ENCODE results near the gene SCNN1B.

Gene SCNN1B

GRCh38 chr16:23318639-23319038, 16.5 kb downstream of the SCNN1B start:
- no peaks in the 10 kb centered on the region for H3K9me2 ChIP-seq (replicated peaks; ENCODE audit: insufficient read depth, low read length)
- no peaks in the 10 kb centered on the region for H3K27me3 ChIP-seq (ENCODE audit: low read length)
- H3K36me3 ChIP-seq (ENCODE audit: low read length), result no peaks in the 10 kb centered on the region
- no peaks in the 10 kb centered on the region for H3F3A ChIP-seq (ENCODE audit: insufficient read depth)
- H4K20me1 ChIP-seq (ENCODE audit: low read depth, low read length), result no peaks in the 10 kb centered on the region
- no peaks in the 10 kb centered on the region for H3K9me3 ChIP-seq (ENCODE audit: insufficient read depth, low read length)
- no peak overlapping the region for H2AFZ ChIP-seq (ENCODE audit: low read depth, low read length, severe bottlenecking)
- no peak overlapping the region for H3K4me3 ChIP-seq (ENCODE audit: insufficient read depth, low read length, poor library complexity, severe bottlenecking)
- H3K79me2 ChIP-seq (ENCODE audit: insufficient read depth, low read length), result no peaks in the 10 kb centered on the region
- TF ChIP-seq CTCF (IDR thresholded peaks at IDR 0.05; ENCODE audit: insufficient read depth, low read length, poor library complexity, severe bottlenecking), result no peak
- H3K27ac ChIP-seq (ENCODE audit: low read depth, low read length), result no peak overlapping the region
- H3K9ac ChIP-seq (ENCODE audit: low read length), result no peak overlapping the region
- no peak overlapping the region for H3K4me2 ChIP-seq (ENCODE audit: low read depth, low read length, poor library complexity, severe bottlenecking)

GRCh38 chr16:23319861-23320615, 17.9 kb downstream of the SCNN1B start:
- H3K9ac ChIP-seq (ENCODE audit: low read length), result no peak overlapping the region
- H3K27ac ChIP-seq (ENCODE audit: low read depth, low read length), result no peak overlapping the region
- no peaks in the 10 kb centered on the region for H3K79me2 ChIP-seq (ENCODE audit: insufficient read depth, low read length)
- H2AFZ ChIP-seq (ENCODE audit: low read depth, low read length, severe bottlenecking), result no peak overlapping the region
- no peaks in the 10 kb centered on the region for H3F3A ChIP-seq (ENCODE audit: insufficient read depth)
- no peaks in the 10 kb centered on the region for H3K36me3 ChIP-seq (ENCODE audit: low read length)
- H3K9me2 ChIP-seq (replicated peaks; ENCODE audit: insufficient read depth, low read length), result no peaks in the 10 kb centered on the region
- no peaks in the 10 kb centered on the region for H4K20me1 ChIP-seq (ENCODE audit: low read depth, low read length)
- TF ChIP-seq EZH2phosphoT487 (conservative IDR thresholded peaks at IDR 0.05; ENCODE audit: low read length), result no peak
- no peak for TF ChIP-seq CTCF (IDR thresholded peaks at IDR 0.05; ENCODE audit: insufficient read depth, low read length, poor library complexity, severe bottlenecking)
- H3K27me3 ChIP-seq (ENCODE audit: low read length), result no peaks in the 10 kb centered on the region
- H3K4me3 ChIP-seq (ENCODE audit: insufficient read depth, low read length, poor library complexity, severe bottlenecking), result no peak overlapping the region
- no peaks in the 10 kb centered on the region for H3K9me3 ChIP-seq (ENCODE audit: insufficient read depth, low read length)
- H3K4me2 ChIP-seq (ENCODE audit: low read depth, low read length, poor library complexity, severe bottlenecking), result no peak overlapping the region

- Histone ChIP-seq H3K36me3 (ENCODE audit: low read length) (no peaks in the 10 kb centered on the region), H3K27me3 (ENCODE audit: low read length) (no peaks in the 10 kb centered on the region), H3F3A (ENCODE audit: insufficient read depth) (no peaks in the 10 kb centered on the region), H3K27ac (ENCODE audit: low read depth, low read length) (no peak overlapping the region), H3K4me3 (ENCODE audit: insufficient read depth, low read length, poor library complexity, severe bottlenecking) (no peak overlapping the region), H3K79me2 (ENCODE audit: insufficient read depth, low read length) (no peaks in the 10 kb centered on the region), H3K4me2 (ENCODE audit: low read depth, low read length, poor library complexity, severe bottlenecking) (no peak overlapping the region), H2AFZ (ENCODE audit: low read depth, low read length, severe bottlenecking) (no peak overlapping the region), H3K9ac (ENCODE audit: low read length) (no peak overlapping the region), H3K9me3 (ENCODE audit: insufficient read depth, low read length) (no peaks in the 10 kb centered on the region), H3K9me2 (replicated peaks; ENCODE audit: insufficient read depth, low read length) (no peaks in the 10 kb centered on the region), H4K20me1 (ENCODE audit: low read depth, low read length) (no peaks in the 10 kb centered on the region)
- TF ChIP-seq EZH2phosphoT487 (conservative IDR thresholded peaks at IDR 0.05; ENCODE audit: low read length), result no peak
- TF ChIP-seq CTCF (IDR thresholded peaks at IDR 0.05; ENCODE audit: insufficient read depth, low read length, poor library complexity, severe bottlenecking), result no peak
Observed at GRCh38 chr16:23320693-23321092, 18.6 kb downstream of the SCNN1B start.
